NCI-H1930 (cell line): ENCODE data around the gene NOC2L.

Source experiments
- DNase-seq, 2 experiments: peaks; one replicate each; lab custom pipeline; 2025; lab: John Stamatoyannopoulos, UW

NOC2L gene

DNA sequence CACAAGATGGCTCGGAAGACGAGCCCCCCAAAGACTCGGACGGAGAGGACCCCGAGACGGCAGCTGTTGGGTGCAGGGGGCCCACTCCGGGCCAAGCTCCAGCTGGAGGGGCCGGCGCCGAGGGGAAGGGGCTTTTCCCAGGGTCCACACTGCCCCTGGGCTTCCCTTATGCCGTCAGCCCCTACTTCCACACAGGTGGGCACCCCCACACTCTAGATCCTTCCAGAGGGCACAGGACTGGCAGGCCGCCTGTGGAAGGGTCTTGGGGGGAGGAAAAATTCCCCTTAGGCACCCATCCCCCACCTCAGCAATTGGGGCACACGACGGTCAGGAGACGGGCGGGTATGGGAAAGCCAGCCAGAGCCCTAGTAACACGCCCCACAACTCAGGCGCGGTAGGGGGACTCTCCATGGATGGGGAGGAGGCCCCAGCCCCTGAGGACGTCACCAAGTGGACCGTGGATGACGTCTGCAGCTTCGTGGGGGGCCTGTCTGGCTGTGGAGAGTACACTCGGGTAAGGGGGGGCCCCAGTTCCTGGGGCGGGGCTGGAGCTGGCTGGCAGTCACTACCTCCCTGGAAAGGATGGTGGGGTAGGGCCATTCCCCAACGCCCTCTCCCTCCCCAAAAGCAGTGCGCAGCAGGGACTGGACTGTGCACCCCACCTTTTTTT is 16.1 kb downstream of the NOC2L start:
- DNase-seq: no peak

GRCh38 chr1:942411-942821 is 16.6 kb downstream of the NOC2L start:
- peak in 1 of 2 experiments; percentile 46 for DNase-seq

- DNase-seq: peak; percentile 85 to 88
Observed at GRCh38 chr1:941588-942383, 17.3 kb downstream of the NOC2L start.

GRCh38 chr1:941015-941587 is 18.0 kb downstream of the NOC2L start:
- no peak for DNase-seq

DNA sequence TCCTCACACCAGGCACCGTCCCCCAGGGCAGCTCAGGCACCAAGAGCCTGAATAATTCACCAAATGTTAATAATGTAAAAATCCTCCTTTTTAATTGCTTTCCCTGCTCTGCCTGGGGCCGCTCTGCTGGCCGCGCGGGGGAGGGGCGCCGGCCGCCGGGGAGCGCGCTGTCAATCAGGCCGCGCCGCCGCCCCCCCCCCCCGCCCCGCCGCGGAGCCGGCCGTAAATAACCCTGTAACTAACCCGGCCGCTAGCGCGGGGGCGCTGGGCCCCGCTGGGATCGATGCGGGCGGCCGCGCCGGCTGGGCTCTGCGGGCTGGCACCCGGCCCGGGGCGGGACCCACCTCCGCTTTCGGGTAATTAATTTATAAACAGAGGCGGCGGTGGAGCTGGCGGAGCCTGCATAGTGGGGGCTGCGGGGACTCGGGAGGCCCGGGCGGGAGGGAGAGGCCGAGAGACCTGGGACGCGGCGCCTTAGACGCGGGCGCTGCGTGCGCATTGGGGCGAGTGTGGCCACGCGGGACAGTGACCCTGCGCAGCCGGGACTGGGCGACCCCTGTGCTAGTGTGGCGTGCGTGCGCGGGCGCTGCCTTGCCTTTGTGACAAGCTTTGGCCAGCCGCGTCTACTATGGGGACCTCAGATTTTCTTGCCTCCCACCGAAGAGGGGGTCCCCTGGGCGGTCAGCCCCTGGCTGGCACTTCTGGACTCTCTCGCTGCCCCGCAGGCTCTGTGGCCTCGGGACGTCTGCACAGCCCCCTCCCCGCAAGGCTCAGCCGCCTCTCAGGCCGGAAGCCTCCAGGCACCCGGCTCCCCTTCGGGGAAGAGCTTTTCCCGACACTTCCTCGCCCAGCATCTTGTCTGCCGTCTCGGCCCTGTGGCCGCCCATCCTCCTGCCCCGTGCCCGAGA is 18.7 kb downstream of the NOC2L start:
- peak in 1 of 2 experiments; percentile 73 for DNase-seq

DNA sequence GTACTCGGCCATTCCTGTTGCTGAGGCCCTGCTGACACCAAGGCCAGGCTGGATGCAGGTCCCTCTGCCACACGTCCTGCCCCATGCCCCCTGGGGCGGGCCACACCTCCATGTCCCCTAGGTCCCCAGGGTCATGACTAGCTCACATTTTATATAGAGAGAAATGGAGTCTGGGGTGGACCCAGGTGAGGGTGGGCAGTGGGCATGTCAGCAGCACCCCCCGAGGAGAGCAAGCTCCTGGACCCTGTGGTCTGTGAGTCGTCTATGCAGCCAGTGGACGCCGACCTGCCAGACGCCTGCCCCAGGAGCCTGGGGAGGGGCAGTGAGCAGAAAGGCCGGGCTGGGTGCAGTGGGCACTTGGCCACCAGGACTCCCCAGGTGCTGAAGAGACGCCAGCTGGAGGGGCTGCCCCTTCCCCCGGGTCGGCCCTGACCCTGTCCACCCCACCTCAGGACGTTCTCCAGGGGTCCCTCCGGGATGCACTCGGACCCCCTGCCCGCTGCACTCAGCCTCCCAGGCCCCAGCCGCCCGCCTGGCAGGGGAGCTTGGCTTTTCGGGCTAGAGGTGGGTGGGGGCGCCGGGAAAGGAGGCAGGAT is 19.4 kb downstream of the NOC2L start:
- DNase-seq: no peak

- DNase-seq: no peak
Observed at GRCh38 chr1:938711-939489, 20.2 kb downstream of the NOC2L start.

DNA sequence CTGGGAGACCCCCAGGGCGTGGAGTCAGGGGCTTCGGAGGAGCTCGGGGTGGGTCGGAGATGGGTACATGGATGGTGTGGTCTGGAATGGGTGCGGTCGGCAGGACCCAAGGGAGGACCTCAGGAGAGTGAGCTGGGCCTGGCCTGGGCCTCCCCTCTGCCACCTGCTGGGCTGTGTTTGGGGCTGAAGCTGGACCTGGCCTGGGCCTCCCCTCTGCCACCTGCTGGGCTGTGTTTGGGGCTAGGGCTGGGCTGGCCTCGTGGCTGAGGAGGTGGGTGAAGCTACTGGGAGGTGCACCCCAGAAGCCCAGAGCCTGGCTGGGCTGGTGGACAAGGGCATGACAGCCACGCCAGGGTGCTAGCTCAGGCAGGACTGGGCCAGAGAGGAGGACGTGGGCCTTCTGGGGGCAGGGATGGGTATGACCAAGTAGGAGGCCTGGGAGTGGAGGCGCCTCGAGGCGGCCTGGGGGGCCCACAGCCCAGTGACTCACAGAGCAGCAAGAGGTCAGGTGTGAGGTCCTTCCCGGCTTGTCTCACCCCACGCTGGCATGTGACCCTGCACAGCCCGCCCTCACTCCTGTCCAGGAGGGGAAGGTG is 20.9 kb downstream of the NOC2L start:
- no peak for DNase-seq

DNA sequence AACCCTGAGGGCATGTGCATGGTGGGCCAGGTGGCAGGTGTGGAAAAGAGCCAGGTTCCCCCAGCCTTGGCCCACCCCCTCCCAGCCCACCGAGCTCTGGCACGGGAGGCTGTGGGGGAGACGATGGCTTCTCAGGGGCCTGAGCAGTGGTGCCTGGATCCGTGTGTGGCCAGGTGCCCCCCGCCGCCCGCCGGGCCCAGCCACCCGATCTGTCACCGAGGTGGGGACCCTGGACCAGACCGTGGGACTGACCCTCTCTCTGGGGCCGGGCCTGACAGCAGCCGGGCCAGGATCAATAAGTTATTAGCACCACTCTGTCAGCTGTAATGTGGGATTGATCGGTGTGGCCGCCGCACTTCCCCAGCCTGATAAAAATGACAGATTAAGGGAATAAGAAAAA is 21.5 kb downstream of the NOC2L start:
- no peak for DNase-seq

GRCh38 chr1:936348-937264 is 22.4 kb downstream of the NOC2L start:
- no peak for DNase-seq

GRCh38 chr1:935751-936231 is 23.3 kb downstream of the NOC2L start:
- peak in 1 of 2 experiments; percentile 53 for DNase-seq

GRCh38 chr1:934991-935750 is 23.9 kb downstream of the NOC2L start:
- DNase-seq: no peak

DNA sequence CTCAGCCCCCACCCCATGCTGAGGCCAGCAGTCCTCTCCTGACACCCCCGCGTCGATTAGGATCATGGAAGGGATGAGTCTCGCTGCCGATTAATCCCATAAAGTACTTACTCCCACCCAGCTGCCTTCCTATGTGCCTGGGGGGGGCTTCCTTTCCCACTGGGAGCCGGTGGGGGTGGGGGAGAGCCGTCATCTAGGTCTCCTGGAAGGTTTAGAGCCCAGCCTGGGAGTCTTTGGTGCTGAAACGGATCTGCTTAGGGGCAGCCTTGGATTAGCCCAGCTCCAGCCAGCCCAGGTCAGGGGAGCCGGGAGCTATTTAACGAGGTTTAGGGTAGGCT is 25.5 kb downstream of the NOC2L start:
- no peak for DNase-seq

DNA sequence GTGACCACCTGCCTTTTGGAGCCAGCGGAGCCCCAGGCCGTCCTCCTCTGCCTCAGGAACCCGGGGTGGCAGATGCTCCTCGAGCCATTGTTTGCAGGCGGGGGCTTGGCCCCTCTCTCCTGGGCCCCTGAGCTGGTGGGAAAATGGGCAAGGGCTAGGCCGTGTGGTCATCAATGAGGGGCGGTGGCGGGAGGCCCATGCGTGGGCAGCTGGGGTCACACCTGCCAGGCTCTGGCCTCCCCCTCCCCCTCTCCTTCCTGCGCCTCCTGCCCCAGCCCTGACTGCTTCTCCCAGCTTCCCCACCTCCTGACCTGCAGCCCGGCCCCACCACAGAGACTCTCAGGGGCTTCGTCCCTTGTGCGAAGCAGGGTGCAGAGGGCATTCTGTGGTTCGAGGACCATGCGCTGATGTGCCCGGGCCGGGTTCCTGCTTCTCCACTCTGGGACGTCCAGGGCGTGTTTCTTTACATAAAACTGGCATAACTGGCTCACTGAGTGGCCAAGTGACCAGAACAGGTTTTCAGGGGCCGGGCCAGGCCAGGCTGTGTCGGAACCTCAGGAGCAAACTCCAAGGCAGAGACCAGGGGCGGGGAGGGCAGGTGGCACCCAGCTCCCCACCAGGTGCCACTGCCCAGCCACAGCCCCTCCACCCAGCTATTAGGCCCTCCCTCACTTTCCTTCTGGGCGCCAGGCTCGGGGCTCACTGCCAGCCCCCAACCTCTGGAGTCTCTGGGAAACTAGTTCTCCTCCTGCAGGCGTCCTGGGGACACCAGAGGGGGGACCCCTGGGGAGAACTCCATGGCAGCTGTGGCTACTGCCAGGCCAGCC is 26.1 kb downstream of the NOC2L start:
- no peak for DNase-seq

- no peak for DNase-seq
Observed at GRCh38 chr1:932173-932510, 26.9 kb downstream of the NOC2L start.

DNA sequence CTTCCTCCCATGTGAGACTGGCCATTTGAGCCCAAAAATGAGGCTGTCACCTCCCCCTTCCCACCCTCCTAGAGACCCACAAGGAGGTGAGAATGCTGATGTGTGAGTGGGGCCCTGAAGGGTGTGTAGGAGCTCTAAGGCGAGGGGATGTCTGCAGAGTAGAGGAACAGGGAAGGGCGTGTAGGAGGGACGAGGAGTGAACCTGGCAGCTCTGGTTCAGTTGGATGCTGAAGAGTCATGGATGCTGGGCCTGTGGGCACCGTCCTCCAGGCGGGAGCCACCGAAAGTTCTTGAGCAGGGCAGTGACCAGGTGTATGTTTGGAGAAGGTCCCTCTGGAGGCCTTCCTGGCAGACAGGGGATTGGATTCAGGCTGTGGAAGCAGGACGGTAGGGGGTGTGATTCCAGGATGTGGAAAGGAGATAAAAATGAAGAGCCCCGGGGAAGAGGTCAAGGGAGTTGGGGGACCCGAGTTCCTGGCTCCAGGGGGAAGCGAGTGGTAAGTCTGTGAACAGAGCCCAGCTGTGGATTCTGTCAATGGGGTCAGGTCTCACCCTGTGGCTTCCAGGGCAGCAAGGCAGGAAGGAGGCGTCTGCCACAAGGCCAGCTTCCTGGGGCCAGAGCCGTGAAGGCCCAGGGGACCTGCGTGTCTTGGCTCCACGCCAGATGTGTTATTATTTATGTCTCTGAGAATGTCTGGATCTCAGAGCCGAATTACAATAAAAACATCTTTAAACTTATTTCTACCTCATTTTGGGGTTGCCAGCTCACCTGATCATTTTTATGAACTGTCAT is 27.5 kb downstream of the NOC2L start:
- DNase-seq: no peak

- no peak for DNase-seq
Observed at GRCh38 chr1:930633-931138, 28.4 kb downstream of the NOC2L start.
